GM12878 (cell line): ENCODE measurements around the gene NHSL1. TPM values are rescaled to one million over a fixed set of nuclear protein-coding genes. Genes with fewer than 3 reads are reported as not detected.

Source experiments
- ATAC-seq: fragments of 200-7000 bp; cut with Tn5 transposase; 3 replicates; pipeline ENCODE4 v1.9.1; 2020; ENCODE audit warnings: mild to moderate bottlenecking, moderate library complexity
- BruUV-seq: library from RNA; stranded (reverse); fragments of 400-500 nt; replicated peaks from 2 replicates; lab custom pipeline; 2021; lab: Mats Ljungman, UMichigan
- CTCF ChIA-PET: fragments of 300-600 bp; sonication (Branson Sonifier 250); formaldehyde crosslinking; extraction: SDS; loops from one replicate; lab custom pipeline; 2021; ENCODE audit warnings: inconsistent platforms; lab: Yijun Ruan, JAX
- POLR2A ChIA-PET: fragments of 350-600 bp; formaldehyde crosslinking; extraction: SDS; loops from one replicate; lab custom pipeline; 2021; ENCODE audit warnings: inconsistent platforms; lab: Charles Lee
- RAD21 ChIA-PET: fragments of 300-600 bp; sonication (Branson Sonifier 250); formaldehyde crosslinking; loops from one replicate; lab custom pipeline; 2023; ENCODE audit warnings: antibody characterized with exemption; ENCODE audit not compliant: unreplicated experiment; lab: Charles Lee
- SMC1A ChIA-PET: fragments of 300-600 bp; sonication (Branson Sonifier 250); formaldehyde crosslinking; loops from one replicate; lab custom pipeline; 2023; ENCODE audit not compliant: unreplicated experiment, uncharacterized antibody; lab: Charles Lee
- DNase-seq: peaks from one replicate; pipeline ENCODE4 v3.0.0-alpha.2; 2011; ENCODE audit warnings: low read depth, low spot score
- FAIRE-seq: peaks from 3 replicates; lab custom pipeline; 2011; peaks lifted over from hg19 to GRCh38; lab: Jason Lieb, UNC
- H2AFZ ChIP-seq: 2 replicates; pipeline ENCODE4 v1.6.0; 2011; ENCODE audit warnings: low read depth, low read length, control low read depth; ENCODE audit not compliant: control insufficient read depth
- H3K27ac ChIP-seq: 2 replicates; pipeline ENCODE4 v1.5.1; 2011; ENCODE audit warnings: control low read depth; ENCODE audit not compliant: control insufficient read depth, insufficient read depth
- H3K27me3 ChIP-seq, 2 experiments: replicated peaks in 1 of 2; 2 replicates each; pipeline versions ENCODE4 v1.6.0 to v1.6.1; 2011; ENCODE audit warnings: low read length in 1 of 2; ENCODE audit not compliant: control insufficient read depth in 2 of 2, insufficient read depth in 2 of 2
- H3K36me3 ChIP-seq, 2 experiments: 2 replicates each; pipeline ENCODE4 v1.5.1; 2011; ENCODE audit warnings: low read length in 1 of 2; ENCODE audit not compliant: control insufficient read depth in 2 of 2, insufficient read depth in 2 of 2
- H3K4me1 ChIP-seq: 2 replicates; pipeline ENCODE4 v1.6.1; 2011; ENCODE audit warnings: mild to moderate bottlenecking, low read length, moderate library complexity, mixed read lengths; ENCODE audit not compliant: control insufficient read depth, insufficient read depth
- H3K4me2 ChIP-seq: 2 replicates; pipeline ENCODE4 v1.6.0; 2011; ENCODE audit warnings: control low read depth; ENCODE audit not compliant: control insufficient read depth, insufficient read depth
- H3K4me3 ChIP-seq: fragments of 200-600 bp; sonication (generic); 2 replicates; pipeline ENCODE4 v1.5.1; 2016
- H3K79me2 ChIP-seq: 2 replicates; pipeline ENCODE4 v1.6.0; 2011; ENCODE audit warnings: low read length; ENCODE audit not compliant: control insufficient read depth, insufficient read depth
- H3K9ac ChIP-seq: 2 replicates; pipeline ENCODE4 v1.8.0; 2011; ENCODE audit warnings: low read length, control low read depth, mixed read lengths; ENCODE audit not compliant: control insufficient read depth, insufficient read depth
- H3K9me3 ChIP-seq: replicated peaks from 3 replicates; pipeline ENCODE4 v1.5.1; 2011; ENCODE audit warnings: mild to moderate bottlenecking, low read length; ENCODE audit not compliant: control insufficient read depth, insufficient read depth
- H4K20me1 ChIP-seq: 2 replicates; pipeline ENCODE4 v1.6.0; 2011; ENCODE audit not compliant: control insufficient read depth, insufficient read depth
- ATF2 ChIP-seq: IDR thresholded peaks from 2 replicates; pipeline ENCODE4 v1.6.1; 2012; ENCODE audit warnings: low read length, inconsistent platforms
- FOXK2 ChIP-seq: fragments of 450-650 bp; IDR thresholded peaks from 2 replicates; pipeline ENCODE4 v1.6.1; 2017; ENCODE audit warnings: mild to moderate bottlenecking, moderate library complexity
- NRF1 ChIP-seq: conservative IDR thresholded peaks from 2 replicates; pipeline ENCODE4 v1.6.1; 2011; ENCODE audit warnings: mild to moderate bottlenecking, low read depth, low read length, improper control_type of control experiment
- SUZ12 ChIP-seq: fragments of 200-600 bp; sonication (generic); IDR thresholded peaks from one replicate; pipeline ENCODE4 v1.6.1; 2018; ENCODE audit warnings: antibody characterized with exemption, mild to moderate bottlenecking; ENCODE audit not compliant: unreplicated experiment
- ZNF207 ChIP-seq: fragments of 450-650 bp; IDR thresholded peaks from 2 replicates; pipeline ENCODE4 v1.6.1; 2014; ENCODE audit warnings: antibody characterized with exemption, mild to moderate bottlenecking, borderline replicate concordance
- in situ Hi-C: fragments of 300-500 bp; cut with MboI; formaldehyde crosslinking; loops from 9 replicates; pipeline ENCODE4 v1.14.3; 2018; ENCODE audit warnings: mixed read lengths
- intact Hi-C: fragments of 100-400 bp; cut with micrococcal nuclease; formaldehyde crosslinking; loops from one replicate; pipeline ENCODE4 v1.14.2; 2022; ENCODE audit not compliant: unreplicated experiment
- polyA plus RNA-seq, 11 experiments: library from polyadenylated mRNA; depleted of rRNA in 4 of 11; unstranded in 6 of 11; stranded (reverse) in 5 of 11; fragments of >200 nt; fragmentation: Nextera tagmentation in 4 of 11; fragmentation: Illumina TruSeq in 1 of 11; extraction: Ambion mirVana in 4 of 11; extraction: Trizol in 1 of 11; gene quantifications; 1 replicate in 1 of 11; 2 replicates in 10 of 11; pipeline versions ENCODE4 v1.2.1 to v1.2.3, GENCODE V29; 2011 to 2016; ENCODE audit warnings: inconsistent platforms in 2 of 11, missing spikeins in 2 of 11, low read depth in 1 of 11
- total RNA-seq, 4 experiments: library from RNA; depleted of rRNA in 3 of 4; stranded (reverse); fragments of >200 nt in 3 of 4; fragmentation: Illumina TruSeq in 1 of 4; extraction: Trizol in 1 of 4; gene quantifications; 2 replicates each; pipeline versions ENCODE4 v1.2.1 to v1.2.3, GENCODE V29; 2013 to 2021
- TF ChIP-seq, protein P1 (sequence below): IDR thresholded peaks from 2 replicates; pipeline ENCODE4 v1.6.1; 2011; ENCODE audit warnings: borderline replicate concordance, low read depth, mild to moderate bottlenecking, moderate library complexity, low read length; ENCODE audit not compliant: insufficient read depth, poor library complexity, severe bottlenecking

Gene NHSL1
- total and polyA plus RNA-seq, 10 of the 15 experiments (the other 5 are each of a cell fraction or from before 2014, with no cell fraction given), result 0.26 to 14.1 (median 0.90) TPM

GRCh38 chr6:138374230-138374629 lies 125.1 kb downstream of the NHSL1 start:
- Histone ChIP-seq H3K27ac (no peak overlapping the region), H3K9me3 (no peaks in the 10 kb centered on the region), H3K4me3 (no peak overlapping the region), H3K4me1 (no peaks in the 10 kb centered on the region), H3K4me2 (no peak overlapping the region), H3K27me3 (no peaks in the 10 kb centered on the region; a peak in 2 of 4 replicates), H3K36me3 (no peaks in the 10 kb centered on the region), H4K20me1 (no peaks in the 10 kb centered on the region), H3K79me2 (no peaks in the 10 kb centered on the region), H2AFZ (no peak overlapping the region), H3K9ac (no peak overlapping the region)
- FAIRE-seq (no peak), ATAC-seq (no peak), DNase-seq (no peak)
- intact Hi-C loops (no loop called here), in situ Hi-C loops (no loop called here)
- ChIA-PET POLR2A (interaction anchor here (0.5 kb wide), 1 partner anchor 12 kb away, joined by 7 read pairs; no protein-coding TSS in a partner anchor), RAD21 (no interaction called here), CTCF (no interaction called here), SMC1A (no interaction called here)
- TF ChIP-seq NRF1 (no peak), ZNF207 (no peak), SUZ12 (no peak), ATF2 (no peak), FOXK2 (no peak)
- TF ChIP-seq, protein P1, sequence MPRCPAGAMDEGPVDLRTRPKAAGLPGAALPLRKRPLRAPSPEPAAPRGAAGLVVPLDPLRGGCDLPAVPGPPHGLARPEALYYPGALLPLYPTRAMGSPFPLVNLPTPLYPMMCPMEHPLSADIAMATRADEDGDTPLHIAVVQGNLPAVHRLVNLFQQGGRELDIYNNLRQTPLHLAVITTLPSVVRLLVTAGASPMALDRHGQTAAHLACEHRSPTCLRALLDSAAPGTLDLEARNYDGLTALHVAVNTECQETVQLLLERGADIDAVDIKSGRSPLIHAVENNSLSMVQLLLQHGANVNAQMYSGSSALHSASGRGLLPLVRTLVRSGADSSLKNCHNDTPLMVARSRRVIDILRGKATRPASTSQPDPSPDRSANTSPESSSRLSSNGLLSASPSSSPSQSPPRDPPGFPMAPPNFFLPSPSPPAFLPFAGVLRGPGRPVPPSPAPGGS, result no peak
- BruUV-seq, result no TSS peak
